GM18907 (cell line): Measurements from ENCODE around the gene NKAIN2.
"Not testable (repeated sequence)": the region's sequence is repeated elsewhere in the genome, so short reads cannot be mapped to it uniquely, and the experiment has no call there.

Experiments used
- ATAC-seq: cut with Tn5 transposase; IDR thresholded peaks from one replicate; pipeline ENCODE4 v1.9.1; 2021; ENCODE audit warnings: mild to moderate bottlenecking, moderate library complexity; ENCODE audit not compliant: unreplicated experiment

NKAIN2 gene

DNA sequence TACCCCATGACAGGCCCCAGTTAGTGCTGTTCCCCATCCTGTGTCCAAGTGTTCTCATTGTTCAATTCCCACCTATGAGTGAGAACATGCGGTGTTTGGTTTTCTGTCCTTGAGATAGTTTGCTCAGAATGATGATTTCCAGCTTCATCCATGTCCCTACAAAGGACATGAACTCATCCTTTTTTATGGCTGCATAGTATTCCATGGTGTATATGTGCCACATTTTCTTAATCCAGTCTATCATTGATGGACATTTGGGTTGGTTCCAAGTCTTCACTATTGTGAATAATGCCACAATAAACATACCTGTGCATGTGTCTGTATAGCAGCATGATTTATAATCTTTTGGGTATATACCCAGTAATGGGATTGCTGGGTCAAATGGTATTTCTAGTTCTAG lies 218.4 kb downstream of the NKAIN2 start:
- not testable (repeated sequence) for ATAC-seq

- no peak for ATAC-seq
Observed at GRCh38 chr6:124022641-124023040, 219.0 kb downstream of the NKAIN2 start.

DNA sequence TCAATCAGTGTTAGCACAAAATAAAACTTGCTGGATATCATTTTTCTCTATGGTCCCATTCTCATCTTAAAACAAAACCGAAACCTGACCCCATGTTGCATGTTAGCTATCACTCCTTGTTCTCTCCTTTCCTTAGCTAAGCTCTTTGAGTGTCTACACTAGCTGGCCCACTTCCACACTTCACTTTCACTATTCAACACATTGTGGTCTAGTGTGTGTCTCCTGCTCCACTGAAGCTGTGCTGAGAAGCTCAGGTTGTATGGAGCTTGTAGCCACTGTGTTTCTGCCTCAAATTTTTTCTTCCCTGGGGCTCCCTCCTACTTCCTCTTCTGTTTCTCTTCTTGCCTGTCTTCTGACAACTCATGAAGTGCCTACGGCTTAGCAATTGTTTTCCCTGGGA lies 223.0 kb downstream of the NKAIN2 start:
- ATAC-seq, result no peak

DNA sequence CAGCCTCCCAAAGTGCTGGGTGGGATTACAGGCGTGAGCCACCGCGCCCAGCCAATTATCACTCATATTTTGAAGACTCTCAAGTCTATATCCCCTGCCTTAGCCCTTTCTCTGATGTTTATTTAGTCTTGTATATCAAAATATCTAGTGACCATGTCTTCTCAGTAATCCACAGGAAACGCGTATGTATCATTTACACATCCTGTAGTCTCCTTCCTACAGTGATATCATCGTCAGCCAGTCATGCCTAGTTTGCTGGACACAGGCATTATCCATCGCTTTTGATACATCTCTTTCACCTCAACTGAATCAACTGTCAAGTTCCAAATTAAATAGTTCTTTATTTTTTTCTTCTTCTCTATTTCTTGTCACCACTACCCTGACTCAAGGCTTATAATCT lies 223.7 kb downstream of the NKAIN2 start:
- no peak for ATAC-seq

DNA sequence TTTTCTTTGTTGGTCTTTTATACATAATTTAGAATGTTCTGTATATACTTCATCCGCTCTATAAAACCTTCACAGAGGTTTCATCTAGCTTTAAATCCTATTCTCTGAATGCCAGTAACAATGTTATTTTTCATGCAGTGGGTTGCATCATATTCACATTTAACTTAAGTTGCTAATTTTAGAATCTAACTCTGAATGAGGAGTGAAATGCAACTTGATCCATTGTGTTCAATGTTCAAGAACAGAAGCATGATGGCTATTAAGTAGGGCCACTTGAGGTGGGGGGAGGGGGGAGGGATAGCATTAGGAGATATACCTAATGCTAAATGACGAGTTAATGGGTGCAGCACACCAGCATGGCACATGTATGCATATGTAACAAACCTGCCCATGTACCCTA lies 224.5 kb downstream of the NKAIN2 start:
- ATAC-seq, result no peak

DNA sequence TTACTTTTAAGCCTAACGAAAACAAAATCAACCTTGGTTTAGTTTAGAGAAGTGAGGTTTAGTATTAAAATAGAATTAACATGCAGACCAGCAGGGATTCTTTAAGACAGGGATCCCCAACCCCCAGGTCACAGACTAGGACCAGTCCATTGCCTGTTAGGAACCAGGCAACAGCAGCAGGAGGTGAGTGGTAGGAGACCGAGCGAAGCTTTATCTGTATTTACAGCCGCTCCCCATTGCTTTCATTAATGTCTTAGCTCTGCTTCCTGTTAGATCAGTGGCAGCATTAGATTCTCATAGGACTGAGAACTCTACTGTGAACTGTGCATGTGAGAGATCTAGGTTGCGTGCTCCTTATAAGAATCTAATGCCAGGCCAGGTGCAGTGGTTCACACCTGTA lies 225.9 kb downstream of the NKAIN2 start:
- ATAC-seq, result no peak

DNA sequence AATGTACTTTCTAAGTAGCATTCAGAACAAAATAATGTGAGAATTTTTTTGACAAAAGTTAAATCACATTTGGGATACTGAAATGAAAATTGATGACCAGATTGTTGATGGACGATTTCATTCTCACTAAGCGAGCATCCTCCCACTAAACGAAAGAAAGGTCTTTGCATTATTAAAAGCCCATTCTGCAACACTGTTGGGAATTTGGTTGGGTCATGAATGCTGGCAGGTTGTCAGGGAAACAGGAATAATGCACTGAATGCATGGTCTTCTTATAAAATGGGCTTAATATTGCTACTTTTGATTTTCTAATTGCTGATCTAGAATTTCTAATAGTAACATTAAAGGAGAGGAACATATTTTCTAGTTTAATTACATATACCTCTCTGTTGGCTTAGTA lies 229.8 kb downstream of the NKAIN2 start:
- ATAC-seq, result no peak

DNA sequence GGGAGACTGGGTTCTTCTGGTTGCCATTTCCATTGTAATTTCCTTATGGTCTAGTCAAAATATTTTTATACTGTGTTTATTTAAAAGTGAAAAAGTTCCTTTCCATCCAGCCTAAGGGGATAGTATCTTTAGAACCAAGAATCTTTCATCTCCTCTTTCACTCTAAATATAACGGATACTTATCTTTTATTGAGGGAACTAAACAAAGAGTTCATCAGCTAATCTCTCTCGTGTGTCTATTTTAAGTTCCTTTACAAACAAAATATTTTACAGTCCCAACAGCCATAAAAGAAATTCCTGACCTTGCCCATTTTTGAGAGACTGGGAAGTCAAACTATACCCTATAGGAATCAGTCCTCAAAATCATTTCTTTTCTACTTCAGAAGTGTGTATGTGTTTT lies 232.7 kb downstream of the NKAIN2 start:
- no peak for ATAC-seq

DNA sequence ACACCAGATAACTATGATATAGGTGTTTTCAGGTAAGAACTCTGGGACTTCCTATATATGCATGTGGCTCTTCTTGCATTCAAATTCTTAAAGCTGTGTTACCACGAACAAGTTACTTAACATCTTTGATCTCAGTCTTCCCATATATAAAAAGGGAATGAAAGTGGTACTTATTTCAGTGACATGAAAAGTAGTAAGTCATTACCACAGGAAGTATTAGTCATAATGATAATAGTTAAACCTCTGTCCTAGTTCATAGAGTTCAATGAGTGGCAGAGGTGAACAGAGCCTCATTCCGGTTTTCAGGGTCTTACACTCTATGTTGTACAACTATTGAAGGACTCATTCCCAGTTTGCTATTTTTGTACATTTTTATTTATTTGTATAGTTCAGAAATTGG lies 237.0 kb downstream of the NKAIN2 start:
- ATAC-seq, result peak; percentile 98

DNA sequence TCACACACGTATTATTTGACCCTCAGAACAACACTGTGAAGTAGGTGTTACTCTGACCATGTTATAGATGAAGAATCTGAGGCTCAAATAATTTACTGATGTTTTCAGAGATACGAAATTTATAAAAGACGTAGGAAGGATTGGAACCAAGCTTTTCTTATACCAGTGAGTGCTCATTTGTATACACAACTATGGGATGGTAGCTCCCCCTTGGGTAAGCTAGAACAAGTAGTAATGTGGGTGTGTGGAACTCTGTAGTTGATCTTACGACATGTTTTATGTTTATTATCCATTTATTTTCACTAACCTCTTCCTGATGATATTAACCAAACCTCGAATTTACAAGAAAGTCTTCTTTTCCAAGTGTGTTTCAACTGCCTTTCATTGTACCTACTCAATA lies 248.5 kb downstream of the NKAIN2 start:
- ATAC-seq, result no peak

GRCh38 chr6:124053315-124053714 lies 249.7 kb downstream of the NKAIN2 start:
- no peak for ATAC-seq

GRCh38 chr6:124054034-124054433 lies 250.4 kb downstream of the NKAIN2 start:
- no peak for ATAC-seq

DNA sequence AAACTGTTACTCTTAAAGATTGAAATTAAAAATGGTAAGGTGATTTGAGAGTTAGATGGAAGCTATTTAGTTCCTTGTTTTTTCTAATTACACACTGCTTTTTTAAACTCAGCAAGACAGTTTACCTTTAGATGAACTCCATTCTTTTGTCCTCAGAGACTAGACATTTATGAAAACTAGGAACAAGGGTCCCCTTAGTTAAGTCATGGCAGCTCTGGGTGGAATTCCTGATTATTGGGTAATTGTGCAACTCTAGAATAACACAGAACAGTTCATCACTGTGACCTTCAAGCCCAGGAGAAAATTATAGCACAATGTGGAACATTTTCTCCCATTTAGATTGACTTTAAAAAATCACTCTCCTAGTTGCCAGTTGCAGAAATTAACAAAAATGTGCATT lies 251.7 kb downstream of the NKAIN2 start:
- ATAC-seq, result no peak

- ATAC-seq, result no peak
Observed at GRCh38 chr6:124055963-124056362, 252.3 kb downstream of the NKAIN2 start.

- no peak for ATAC-seq
Observed at GRCh38 chr6:124056407-124057334, 253.0 kb downstream of the NKAIN2 start.

DNA sequence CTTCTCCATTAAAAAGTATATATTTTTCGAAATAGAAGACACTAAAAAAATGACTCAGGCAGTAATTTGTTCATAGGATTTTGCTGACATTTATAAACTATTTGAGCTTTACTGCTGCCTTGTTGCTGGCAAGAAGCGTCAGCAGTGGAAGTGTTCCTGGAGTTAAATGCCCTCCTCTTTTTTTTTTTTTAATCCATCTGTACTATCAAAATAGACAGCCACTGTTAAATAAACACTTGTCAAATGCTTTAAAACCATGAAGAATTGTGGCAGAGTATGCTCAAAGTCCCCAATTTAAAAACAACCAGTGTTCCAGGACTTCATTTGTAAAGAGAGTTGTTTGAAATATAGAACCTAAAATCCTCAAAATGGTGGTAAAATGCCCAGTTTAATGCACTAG lies 253.8 kb downstream of the NKAIN2 start:
- no peak for ATAC-seq

- ATAC-seq, result no peak
Observed at GRCh38 chr6:124064317-124065113, 260.9 kb downstream of the NKAIN2 start.

GRCh38 chr6:124066269-124066668 lies 262.6 kb downstream of the NKAIN2 start:
- no peak for ATAC-seq

DNA sequence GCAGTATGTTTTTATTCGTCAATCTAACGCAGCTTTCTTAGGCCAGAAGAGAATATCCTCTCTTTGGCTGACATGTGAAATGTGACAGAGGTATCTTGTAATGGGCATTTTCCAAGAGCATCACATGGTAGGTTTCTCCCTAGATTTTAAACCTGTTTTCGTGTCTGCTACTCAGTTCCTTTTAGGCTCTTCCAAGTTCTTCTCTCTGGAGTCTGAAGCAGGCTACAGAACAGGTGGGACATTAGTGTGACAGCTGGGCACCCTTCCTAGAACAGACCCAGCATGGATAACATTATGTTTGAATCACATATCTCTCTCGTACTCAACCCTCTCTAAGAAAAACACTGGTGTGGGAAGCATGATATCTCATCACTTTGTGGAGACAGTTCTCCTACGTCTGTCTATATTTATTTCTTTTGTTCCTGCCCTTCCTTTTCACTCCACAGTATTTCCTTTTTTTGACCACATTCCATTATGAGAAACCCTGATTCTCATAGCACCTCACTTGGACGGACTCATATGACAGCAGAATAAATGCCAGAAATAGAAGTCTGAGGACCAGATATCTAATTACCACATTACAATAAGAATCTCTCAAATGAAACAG lies 263.4 kb downstream of the NKAIN2 start:
- no peak for ATAC-seq

DNA sequence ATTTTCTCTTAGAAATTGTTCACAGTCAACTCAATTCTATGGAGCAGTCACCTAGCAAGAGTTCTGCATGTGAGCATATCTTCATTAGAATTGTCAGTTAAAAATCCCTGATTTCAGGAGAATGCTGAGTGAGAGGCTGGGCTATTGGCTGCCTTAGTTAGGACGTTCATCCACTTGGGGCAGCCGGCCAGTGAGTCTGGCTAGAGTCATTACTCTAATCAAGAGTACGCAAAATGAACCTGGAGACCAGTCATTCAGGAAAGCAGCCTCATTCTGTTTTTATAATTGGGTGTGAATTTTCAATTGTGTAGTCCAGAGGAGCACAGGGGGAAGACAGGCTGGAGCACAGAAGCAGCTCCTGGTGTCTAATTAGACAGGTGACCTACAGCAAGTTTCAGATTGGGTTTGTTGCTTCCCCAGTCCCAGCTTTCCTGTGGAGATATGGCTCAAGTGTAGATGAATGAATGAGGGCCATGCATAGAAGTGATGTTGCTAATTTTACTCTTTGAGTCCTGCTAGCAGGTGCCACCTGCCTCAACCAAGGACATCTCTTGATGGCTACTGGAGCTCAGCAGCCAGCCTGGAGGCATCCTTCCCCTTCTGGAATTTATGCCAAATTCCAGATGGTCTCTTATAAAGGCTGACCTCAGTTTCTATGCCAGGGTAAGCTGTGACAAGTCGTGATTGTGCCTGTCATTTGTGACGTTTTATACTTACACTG lies 265.7 kb downstream of the NKAIN2 start:
- ATAC-seq, result no peak

GRCh38 chr6:124073021-124073420 lies 269.4 kb downstream of the NKAIN2 start:
- no peak for ATAC-seq
